GM19455 (cell line): ENCODE measurements around the gene FGF1.

Source experiments
- ATAC-seq: cut with Tn5 transposase; IDR thresholded peaks from one replicate; pipeline ENCODE4 v1.9.1; 2021; ENCODE audit not compliant: unreplicated experiment

The FGF1 gene

DNA sequence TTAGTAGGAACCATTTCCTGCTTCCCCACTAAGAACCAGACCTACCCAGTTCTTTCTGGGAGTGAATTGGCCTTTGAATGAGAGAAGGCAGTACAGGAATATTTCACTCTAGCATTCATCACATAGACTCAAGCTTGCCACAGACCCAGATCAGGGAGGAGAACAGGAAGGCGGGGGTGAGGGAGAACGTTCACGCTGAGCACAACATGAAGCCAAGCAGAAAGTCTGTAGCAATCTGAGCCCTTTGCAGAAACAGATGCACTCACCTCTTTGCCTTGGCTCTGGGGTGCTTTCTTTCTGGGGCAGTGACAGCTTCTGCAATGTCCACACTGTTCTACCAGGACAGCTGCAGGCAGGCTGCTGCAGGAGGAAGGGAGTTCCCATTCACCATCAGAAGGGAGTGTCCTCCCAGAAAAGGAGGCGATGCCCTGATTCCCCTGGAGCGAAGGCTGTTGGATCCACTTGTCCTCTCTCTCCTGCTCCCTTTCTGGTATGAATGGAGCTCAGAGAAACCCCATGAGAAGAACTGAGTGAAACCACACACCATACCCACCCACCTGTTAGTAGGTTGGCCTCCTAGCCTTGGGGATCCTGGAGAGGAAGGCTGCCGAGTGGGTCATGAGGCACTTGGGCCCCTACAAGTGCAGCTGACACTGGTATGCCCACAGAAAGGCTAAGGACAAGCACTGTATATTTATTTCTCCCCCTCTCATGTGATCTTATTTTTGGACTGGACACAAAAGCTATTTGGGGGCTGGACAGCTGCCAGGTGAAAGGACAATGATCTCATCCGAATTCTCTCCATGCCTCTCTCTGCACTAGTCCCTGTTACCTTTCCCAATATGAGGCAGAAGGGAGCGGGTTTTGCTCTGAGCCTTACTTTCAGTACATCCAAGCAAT, 11.7 kb upstream of the FGF1 start:
- ATAC-seq: no peak

DNA sequence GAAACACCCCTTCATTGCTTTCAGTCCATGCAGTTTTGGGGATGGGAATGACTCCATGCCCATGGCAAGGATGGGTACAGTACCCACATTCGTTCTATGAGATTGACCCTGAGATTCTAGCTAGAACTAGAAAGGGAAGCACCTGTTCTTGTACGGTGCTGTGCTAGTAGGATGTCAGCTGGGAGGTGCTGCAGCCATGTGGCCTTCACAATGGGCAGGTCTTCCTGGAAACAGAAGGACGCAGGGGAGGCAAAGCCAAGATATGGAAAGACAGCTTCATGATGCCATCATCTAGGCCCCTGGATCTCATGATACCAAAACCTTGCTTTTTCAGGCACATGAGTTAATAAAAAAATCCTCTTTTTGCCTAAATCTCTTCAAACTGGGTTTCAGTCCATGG, 10.5 kb upstream of the FGF1 start:
- no peak for ATAC-seq

DNA sequence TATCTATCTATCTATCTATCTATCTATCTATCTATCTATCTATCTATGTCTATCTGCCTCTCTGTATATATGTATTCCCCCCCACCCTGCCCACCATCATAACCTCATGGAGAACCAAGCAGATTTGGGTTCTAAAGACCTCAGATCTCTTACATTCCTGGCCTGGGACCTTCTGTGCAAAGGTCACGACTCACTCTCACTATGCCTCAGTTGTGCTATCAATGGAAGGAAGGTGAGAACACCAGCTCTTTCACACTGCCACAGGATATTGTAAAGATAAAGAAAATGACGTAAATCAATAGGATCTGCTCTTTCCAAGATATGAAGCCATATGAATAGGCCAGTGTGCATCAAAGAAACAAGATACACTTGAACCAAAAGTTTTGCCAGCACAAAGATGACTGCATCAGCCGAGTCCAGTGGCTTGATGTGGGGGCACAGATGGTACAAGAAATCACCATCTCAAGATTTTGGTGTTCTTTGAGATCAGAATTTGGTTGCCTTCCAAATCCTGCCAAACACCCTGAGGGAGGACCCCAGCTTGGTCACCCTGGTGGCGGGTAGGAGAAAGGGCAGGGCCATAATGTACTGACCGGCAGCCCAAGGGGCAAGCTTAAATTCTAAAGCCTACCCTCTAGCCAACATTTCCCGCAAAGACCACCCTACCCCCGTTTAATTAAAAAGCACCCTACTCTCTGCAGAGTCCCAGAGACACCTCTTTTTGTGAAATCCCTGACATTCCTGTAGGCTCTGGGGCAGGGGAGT, 8.4 kb upstream of the FGF1 start:
- no peak for ATAC-seq

DNA sequence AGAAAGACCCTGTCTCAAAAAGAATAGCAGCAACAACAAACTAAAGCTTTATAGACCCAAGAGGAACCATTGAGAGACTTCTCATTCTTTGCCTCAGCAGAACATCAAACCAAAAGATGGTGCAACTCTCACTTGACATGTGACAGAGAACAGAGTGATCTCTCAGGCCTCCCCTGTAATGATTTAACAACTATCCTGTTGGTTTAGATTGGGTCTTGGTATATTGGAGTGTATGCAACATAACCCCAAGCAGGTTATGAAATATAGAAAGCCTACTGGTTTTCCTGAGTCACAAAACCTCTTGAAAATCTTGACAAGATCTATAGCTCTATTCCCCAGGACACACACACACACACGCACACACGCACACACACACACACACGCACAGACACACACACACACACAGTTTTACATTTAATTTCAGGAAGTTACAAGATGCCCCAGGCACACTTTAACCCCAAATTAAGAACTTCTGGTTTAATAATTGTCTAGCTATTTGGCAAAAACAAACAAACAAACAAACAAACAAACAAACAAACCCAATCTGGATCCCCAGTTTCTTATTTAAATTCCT, 6.5 kb upstream of the FGF1 start:
- no peak for ATAC-seq

DNA sequence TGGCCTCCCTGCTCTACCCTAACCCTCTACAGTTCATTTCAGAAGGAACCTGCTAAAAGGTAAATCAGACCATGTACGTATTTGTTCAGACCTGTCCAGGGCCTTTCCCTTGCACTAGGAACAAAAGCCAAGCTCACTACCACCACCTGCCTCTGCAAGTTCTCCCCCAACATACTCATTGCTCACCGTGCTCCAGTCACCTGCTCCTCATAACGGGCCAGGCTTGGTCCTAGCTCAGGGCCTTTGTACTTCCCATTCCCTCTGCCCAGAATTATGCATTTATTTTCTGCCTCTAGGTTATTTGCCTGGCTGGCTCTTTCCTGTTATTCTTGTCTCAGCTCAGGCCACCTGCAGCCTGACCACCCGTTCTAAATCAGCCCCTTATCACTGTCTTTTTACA, 4.8 kb upstream of the FGF1 start:
- ATAC-seq: no peak

DNA sequence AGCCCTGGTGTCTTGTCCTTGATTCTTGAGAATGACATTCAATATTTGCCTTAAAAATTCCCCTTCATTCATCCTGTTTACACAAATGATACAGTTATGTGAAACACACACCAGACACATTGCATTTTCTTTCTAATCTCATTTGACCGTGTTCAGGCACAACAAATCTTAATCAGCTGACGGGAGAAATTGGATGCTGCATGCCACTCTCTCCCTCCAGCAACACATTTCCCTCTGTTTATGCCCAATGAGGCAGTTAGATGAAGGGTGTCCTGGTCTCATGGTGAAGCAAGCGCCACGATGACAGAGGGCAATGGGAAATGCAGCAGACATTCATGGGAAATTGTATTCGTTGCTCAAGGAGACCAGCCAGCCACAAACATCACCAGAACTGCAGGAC, 3.2 kb upstream of the FGF1 start:
- no peak for ATAC-seq

DNA sequence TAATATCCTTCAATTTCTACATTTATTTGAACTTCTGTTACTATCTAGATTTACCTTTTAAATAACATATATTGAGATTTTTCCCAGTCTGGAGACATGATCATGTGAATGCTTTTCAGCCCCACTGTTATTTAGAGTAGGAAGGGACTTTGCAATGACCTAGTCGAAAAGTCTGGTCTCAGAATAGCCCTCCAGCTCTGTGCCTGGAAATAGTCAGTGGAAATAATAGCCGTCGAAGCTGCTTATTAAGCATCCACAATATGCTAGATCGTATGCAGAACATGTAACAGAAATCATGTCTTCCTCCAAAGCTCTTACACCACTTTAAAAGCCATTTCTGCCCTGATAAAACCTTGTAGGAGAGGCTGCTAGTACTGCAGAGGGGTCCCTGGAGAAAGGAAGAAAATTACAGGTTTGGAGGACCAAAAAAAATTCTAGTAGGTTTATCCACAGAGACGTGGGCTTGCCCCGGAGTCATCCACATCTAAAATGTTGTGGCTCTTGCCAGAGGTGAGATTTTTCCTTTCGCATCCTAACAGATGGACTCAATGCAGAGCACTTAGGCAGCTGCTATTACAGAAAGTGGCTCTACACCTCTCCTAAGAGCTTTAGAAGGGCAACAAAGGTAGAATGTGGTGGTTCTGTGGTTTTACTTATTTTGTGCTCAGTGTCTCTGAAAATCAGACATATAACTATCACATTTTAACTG, 2.5 kb upstream of the FGF1 start:
- ATAC-seq: no peak

DNA sequence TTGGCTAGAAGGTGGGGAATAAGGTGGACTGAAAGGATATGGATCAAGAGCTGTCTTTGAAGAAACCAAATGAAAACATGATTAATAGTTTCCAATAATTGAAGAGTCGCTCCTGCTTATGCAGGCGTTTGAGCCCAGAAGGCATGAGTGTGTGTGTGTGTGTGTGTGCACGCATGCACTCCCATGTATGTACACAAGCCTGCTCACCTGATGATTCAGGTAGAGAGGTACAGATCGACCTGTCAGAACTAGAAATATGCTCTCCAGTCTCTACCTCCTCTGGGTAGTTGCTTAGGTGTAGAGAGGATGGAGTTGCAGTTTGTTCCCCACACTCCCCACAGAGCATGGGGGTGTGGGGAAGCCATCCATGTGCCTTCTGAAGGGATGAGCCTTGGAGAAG, 1.1 kb upstream of the FGF1 start:
- no peak for ATAC-seq

DNA sequence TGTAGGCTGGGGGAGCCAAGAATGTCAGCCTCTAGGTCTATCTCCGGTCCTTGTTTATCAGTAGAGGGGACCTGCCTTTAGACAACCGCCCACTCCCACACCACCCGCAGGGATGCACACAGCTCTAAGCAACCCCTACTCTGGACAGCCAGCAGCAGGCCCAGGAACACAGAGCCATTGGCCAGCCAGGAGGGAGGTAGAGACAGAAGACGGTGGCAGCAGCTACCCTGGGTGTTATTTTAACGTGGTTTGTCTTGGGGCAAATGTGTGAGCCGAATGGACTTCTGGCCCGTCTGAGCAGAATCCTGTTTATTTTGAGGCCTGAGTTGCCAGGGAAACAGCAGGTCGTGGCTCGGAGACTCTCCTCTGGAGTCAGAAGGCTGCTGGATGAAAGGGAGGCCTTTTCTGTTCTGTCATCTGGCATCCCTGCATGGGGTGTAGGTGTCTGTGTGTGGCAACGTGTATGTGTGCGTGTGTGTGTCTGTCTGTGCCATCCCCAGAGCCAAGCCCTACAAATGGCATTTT, 382 bp upstream of the FGF1 start:
- no peak for ATAC-seq

DNA sequence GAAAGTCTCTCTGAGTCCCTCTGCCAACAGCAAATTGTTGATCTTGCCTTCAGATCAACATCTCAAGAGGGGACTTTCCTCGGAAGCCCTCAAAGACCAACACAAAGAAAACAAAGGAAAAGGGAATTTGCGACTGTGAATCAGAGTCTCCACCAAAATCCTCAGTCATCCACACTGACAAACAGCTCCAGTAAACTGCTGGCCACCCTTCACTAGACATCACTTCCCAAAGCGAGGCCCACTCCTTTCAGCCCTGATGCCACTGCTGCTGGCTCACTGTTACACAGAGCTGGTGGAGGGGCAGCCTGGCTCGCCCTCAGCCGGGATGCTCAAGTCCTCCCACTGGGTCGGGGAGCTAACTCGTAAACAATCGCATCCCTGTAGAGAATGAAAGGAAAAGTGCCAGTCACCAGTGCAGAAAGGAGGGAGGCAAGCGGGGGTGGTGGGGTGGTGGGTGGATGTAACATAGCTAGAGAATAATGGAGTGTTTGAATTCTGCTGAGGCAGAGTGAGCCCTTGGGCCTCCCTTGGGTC, 1.3 kb downstream of the FGF1 start:
- ATAC-seq: no peak

DNA sequence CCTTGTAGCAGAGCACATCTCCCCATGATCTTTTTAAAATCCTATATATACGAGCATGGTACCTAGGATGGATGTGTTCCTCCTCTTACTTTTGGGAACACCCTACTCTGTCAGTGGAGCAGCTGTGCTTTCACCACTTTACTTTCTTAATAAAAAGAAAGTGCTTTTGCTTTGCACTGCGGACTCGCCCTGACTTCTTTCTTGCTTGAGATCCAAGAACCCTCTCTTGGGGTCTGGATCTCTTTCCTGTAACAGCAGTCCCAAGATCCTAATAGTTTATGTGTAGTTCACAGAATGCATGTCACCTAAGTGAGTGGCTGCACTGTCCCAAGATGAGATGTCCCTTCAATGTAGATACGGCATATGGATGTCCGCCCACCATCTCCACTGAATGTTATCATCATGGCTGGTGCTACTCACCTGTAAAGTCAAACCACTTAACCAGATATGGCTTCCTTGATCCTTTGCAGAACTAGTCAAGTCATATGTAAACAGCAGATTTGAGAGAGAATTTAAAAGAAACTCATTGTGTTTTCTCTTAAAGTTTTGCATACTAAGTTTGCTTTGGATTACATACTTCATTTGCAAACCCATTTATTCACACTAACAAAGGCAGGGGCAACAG, 1.9 kb downstream of the FGF1 start:
- ATAC-seq: no peak

DNA sequence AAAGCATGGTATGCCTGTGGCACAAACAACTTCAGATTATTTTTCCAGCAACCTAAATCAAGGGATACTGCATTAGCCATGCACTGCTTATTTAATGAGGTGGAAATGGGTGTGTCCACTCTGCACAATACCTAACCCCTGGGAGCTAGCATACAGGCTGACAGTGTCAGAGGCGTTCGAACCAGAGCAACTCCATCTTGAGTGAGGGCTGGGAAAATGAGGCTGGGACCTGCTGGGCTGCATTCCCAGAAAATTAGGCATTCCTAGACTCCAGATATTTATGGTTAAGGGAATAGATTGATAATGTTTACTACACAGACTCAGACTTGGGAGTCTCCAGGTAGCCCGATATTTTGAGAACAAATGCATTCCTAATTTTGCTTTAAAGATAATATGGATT, 2.8 kb downstream of the FGF1 start:
- ATAC-seq: no peak

DNA sequence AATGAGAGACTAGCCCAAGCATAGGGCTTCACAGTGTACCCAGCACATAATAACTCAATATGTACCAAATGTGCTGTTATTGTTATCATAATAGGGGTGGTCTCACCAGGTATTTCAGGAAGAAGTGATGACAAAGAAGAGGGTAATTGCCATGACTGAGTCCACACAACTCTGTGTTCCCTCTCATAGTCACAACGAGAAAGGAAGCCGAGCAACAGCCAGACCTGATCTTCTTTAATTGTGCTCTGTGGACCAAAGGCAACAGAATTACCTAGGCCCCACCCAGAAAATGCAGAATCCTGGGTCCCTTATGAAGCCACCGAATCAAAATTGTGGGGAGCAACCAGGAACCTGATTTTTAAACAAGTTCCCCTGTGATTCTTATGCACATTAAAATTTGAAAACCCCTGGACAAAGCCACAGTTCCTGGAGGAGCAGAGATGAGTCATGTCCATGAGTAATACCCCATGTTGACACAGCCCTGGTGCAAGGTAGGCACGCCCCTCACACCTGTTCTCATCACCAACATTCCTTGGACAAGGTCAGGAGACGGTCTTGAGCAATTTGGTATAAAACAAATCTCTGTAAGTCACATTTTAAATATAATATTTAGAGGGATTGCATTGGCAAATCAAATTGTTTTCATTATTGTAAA, 5.2 kb downstream of the FGF1 start:
- no peak for ATAC-seq

DNA sequence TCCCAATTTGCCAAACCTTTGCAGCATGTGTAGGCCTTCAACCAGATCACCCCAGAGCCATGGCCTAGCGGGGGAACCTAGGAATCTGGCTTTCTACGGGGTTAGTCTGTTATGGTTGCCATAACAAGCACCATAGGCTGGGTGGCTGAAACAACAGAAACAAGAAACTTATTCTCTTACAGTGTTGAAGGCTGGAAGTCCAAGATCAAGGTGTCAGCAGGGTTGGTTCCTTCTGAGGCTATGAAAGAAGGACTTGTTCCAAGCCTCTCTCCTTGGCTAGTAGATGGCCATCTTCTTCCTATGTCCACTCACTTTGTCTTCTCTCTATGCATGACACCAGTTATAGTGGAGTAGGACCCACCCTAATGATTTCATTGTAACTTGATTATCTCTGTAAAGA, 6.1 kb downstream of the FGF1 start:
- no peak for ATAC-seq

DNA sequence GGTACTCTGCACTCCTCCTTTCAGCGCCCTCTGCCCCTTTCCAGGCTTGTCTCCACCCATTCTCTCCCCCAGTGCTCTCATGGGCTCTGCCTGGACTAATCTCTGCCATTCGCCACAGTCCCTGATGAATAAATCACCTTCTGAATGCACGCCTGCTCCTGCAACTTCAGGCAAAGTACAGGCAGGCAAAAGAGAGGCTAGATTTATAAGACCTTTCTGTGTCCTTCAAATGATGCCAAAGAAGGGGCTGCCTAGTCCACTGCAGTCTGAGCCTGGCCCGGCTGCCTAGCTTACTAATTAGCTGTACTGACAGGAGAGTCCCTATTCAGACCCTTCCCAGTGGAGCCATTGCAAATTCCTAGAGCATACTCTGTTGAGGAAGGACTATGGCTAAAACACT, 7.4 kb downstream of the FGF1 start:
- ATAC-seq: no peak

DNA sequence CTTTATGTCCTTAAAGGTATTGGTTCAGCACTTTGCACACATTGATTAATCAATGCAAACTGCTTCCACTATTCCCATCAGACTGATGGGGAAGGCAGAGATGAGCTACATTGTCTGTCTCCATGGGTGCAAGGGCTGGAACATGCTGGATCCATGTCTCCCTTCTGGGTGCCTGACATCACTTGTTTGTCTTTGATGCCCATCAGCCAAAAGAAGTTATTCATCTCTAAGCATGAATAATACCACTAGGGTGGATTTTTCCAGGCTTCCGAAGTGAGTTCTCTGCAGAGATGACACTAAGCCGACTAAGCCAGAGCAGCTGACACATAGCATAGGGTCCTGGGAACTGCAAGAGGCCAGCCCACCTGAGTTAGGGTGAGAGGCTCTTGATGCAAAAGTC, 8.7 kb downstream of the FGF1 start:
- ATAC-seq: no peak

DNA sequence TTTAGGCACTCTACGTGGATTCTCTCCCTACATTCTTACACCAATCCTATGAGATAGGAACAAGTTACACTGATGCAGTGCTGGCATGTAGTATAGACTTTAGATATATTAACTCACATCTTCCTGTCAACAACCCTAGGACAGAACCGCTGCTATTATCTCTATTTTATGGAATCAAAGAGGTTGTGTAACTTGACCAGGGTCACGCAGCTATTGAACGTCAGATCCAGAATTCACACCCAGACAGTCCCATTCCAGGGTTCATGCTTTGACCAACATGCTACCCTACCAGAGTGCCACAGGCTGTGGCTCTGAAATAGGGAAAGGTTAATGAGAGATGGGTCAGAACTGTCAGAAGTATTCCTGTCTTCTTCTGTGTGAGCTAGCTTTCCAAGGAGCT, 9.6 kb downstream of the FGF1 start:
- ATAC-seq: no peak

DNA sequence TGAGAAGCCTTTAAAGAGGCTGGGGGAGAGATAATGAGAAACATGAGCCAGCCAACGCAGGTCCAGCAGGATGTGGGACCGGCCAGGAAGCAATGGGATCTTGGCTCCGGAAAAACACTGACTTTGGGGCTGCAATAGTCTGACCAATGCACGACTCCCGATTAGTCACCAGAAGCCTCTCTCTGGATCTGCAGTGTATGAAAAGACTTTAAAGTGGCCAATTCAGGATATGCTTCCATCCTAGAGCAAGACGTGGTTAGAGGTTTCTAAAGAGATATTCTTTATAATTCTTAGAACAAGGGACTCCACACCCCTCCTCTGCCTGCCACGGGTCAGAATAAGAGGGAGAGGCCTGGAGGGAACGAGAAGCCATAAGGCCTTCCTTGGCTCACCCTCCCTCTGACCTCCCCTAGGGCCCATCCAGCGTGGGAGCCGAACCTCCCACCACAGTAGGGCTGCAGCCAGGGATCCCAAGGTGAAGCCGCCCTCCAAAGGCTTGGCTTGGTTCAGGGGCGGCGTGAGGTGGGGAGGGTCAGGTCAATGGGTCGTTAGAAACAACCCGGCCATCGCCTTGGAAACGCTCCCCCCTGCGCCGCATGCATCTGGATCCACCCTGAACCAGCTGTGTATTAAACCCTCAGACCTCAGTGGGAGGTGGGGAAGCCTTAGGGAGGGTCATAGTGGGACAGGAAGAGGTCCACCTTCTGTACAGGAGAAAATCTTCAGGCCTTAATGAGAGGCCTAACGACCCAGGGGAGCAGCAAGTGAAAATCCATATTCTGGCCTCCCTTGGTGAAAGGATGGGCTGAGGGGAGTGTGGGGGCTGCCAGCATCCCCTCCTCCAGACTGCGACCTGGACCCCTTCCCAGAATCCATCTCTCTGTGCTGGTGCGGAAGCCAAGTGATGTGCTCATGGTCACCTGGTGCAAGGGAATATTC, 11.1 kb downstream of the FGF1 start:
- ATAC-seq: no peak

DNA sequence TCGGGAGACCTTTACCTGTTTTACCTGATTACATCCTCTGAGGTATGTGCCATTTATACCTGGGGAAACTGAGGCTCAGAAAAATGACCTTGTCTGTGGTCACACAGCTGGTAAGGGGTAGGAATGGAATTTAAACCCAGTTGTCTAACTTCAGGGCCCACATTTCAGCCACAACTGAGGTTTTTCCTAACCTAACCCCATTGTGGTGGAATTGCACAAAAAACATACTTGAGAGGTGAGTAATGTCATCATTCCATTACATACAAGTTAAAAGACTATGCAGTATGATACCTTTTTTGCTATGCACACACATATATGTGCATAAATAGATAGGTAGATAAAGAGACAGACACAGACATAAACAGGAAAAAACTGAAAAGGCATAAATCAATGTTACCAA, 14.1 kb downstream of the FGF1 start:
- ATAC-seq: no peak
